Activated CD4-positive, alpha-beta T cell treated with anti-CD3 and anti-CD28 coated beads, Interleukin-2, amount 50 U/mL, for 1 hour (primary cell): Measurements from ENCODE around the gene DMXL2.
"Not testable (repeated sequence)": the region's sequence is repeated elsewhere in the genome, so short reads cannot be mapped to it uniquely, and the experiment has no call there.

Source experiments
- DNase-seq: peaks from one replicate; pipeline ENCODE4 v3.0.0-alpha.2; 2020

DMXL2 gene

DNA sequence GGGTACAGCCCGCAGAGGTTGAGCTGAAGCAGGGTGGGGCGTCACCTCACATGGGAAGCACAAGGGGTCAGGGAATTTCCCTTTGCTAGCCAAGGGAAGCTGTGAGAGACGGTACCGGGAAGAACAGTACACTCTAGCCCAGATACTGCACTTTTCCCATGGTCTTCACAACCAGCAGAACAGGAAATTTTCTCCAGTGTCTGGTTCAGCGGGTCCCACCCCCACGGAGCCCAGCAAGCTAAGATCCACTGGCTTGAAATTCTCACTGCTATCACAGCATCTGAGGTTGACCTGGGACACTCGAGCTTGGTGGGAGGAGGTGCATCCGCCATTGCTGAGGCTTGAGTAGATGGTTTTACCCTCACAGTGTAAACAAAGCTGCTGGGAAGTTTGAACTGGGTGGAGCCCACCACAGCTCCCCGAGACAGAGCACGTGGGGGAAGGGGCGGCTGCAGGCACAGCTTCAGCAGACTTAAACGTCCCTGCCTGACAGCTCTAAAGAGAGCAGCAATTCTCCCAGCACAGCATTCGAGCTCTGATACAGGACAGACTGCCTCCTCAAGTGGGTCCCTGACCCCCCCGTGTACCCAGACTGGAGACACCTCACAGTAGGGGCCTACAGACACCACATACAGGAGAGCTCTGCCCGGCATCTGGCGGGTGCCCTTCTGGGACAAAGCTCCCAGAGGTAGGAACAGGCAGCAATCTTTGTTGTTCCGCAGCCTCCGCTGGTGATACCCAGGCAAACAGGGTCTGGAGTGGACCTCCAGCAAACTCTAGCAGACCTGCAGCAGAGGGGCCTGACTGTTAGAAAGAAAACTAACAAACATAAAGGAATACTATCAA, 53.4 kb downstream of the DMXL2 start:
- DNase-seq = not testable (repeated sequence)

GRCh38 chr15:51561271-51561670, 61.3 kb downstream of the DMXL2 start:
- DNase-seq = no peak

DNA sequence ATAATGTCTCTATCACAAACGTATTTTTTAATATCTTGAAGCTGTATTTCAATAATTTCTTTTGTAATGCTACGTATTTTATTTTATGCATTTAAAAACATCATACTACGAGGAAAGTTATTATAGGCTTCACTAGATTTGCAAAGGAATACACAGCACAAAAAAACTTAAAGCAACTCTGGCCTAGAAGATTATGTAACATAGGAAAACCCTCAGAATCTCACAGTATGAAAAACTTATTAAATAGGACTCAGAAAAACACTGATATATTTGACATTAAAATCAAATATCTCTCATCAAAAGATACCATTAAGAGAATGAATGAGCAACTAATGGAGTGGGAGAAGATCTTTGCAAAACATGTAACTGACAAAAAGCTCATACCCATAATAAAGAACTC, 63.7 kb downstream of the DMXL2 start:
- no peak for DNase-seq

GRCh38 chr15:51558411-51558810, 64.2 kb downstream of the DMXL2 start:
- DNase-seq = no peak

- DNase-seq = no peak
Measured at GRCh38 chr15:51550841-51551240, 71.7 kb downstream of the DMXL2 start.

DNA sequence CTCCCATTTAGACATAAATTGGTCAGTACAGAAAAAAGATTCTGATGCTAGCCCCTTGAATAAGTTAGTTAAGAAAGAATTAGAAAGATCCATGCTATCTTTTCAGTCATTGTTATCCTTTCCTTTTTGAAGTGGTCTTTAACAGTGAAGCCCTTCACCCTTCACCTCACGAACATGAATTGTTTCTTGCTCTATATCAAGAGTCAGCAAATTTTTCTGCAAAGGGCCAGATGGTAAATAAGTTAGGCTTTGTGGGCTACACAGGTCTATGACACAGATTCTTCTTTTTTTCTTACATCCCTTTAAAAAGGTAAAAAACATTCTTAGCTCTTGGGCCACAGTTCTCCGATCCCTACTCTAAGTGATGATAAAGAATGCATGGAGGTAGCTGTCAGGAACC, 74.9 kb downstream of the DMXL2 start:
- no peak for DNase-seq

DNA sequence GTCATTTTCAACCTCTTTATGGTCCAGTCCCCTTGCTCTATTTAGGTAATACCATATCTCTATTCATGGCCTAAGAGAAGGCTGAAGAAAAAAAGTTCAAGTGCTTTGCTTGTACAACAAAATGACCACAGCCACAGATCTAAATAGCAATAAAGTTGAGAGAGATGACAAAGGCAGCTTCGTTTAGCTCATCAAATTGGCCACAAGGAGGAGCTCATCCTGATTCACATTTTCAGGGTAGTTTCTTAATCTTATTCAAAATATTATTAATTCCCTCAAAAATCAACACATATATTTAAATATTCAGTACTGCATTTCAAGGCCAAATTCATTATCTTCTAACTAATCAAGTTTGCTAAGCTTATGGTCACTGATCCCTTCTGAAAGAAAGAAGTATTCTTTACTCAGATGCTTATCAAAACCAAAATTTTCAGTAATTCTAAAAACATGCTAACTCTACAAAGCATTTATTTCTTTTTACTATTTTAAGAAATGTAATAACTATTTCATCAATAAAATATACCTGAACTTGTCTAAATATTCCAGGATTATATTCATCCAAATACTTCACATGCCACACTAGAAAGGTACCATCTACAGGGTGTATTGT, 85.5 kb downstream of the DMXL2 start:
- no peak for DNase-seq

GRCh38 chr15:51533672-51534398, 88.7 kb downstream of the DMXL2 start:
- DNase-seq = no peak

DNA sequence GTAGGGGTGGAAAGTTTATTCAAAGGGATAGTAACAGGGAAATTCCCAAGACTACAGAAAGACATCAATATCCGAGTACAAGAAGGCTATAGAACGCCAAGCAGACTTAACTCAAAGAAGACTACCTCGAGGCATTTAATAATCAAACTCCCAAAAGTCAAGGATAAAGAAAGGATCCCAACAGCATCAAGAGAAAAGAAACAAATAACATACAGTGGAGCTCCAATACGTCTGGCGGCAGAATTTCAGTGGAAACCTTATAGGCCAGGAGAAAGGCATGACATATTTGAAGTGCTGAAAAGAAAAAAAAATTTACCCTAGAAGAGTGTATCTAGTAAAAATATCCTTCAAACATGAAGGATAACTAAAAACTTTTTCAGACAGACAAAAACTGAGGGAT, 95.6 kb downstream of the DMXL2 start:
- no peak for DNase-seq

DNA sequence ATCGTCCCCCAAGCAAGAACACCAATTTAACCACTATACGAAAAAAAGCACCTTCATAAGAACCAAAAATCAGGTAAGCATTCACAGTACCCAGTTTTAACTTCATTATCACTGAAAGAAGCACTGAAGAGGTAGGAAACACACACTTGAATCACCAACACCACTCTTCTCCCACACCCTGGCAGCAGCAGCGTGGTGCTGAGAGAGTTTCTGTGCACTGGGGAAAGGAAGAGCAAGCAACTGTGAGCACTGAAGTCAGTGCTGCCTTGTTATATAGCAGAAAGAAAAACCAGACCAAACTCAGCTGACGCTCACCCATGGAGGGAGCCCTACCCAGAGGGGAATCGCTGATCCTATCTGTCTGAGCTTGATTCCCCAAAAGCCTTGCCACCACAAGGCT, 98.2 kb downstream of the DMXL2 start:
- DNase-seq = no peak

DNA sequence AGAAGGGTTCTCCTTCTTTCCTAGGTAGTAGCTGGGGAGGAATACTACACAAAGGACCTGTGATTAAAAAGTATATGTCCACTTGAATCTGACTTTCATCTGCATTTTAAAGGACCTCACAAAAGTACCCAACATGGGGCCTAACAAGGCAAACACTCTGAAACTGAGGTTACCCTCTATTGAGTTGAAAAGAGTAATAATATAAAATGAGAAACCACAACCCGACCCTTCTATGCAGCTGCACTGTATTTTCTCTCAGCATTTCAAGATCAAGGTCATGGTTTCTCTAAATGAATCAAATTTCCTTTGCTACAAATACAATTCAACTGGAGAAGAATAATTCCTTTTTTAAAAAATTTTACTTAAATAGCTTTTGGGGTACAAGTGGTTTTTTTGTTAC, 106.3 kb downstream of the DMXL2 start:
- no peak for DNase-seq

GRCh38 chr15:51505251-51505650, 117.3 kb downstream of the DMXL2 start:
- no peak for DNase-seq

GRCh38 chr15:51503003-51503402, 119.6 kb downstream of the DMXL2 start:
- DNase-seq = no peak

DNA sequence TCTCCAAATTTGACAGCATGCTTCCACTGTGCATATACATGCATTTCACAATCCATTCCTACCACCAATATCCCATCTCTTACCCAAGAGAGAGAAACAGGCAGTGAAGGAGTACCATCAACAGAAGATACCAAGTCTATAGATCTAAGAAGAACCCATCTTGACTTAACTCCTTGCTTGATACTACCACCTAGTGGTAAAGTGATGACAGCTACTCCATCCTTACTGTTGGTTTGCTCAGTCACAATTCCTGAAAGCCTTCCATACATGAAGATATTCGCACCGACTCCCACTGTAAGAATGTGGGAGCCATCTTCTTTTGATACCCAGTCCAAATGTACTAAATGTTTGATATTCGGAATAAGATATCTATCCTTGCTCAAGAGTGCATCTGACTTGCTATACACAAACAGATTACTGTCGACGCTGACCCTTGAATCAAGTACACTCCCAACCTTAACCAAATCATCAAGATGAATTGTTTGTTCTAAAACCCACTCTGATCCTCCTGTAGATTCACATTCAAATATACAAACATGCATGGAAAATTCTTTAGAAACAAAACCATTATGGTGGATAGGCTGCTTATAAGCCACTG, 123.1 kb downstream of the DMXL2 start:
- no peak for DNase-seq

GRCh38 chr15:51497806-51498205, 124.8 kb downstream of the DMXL2 start:
- no peak for DNase-seq

GRCh38 chr15:51496246-51496645, 126.3 kb downstream of the DMXL2 start:
- DNase-seq = no peak

DNA sequence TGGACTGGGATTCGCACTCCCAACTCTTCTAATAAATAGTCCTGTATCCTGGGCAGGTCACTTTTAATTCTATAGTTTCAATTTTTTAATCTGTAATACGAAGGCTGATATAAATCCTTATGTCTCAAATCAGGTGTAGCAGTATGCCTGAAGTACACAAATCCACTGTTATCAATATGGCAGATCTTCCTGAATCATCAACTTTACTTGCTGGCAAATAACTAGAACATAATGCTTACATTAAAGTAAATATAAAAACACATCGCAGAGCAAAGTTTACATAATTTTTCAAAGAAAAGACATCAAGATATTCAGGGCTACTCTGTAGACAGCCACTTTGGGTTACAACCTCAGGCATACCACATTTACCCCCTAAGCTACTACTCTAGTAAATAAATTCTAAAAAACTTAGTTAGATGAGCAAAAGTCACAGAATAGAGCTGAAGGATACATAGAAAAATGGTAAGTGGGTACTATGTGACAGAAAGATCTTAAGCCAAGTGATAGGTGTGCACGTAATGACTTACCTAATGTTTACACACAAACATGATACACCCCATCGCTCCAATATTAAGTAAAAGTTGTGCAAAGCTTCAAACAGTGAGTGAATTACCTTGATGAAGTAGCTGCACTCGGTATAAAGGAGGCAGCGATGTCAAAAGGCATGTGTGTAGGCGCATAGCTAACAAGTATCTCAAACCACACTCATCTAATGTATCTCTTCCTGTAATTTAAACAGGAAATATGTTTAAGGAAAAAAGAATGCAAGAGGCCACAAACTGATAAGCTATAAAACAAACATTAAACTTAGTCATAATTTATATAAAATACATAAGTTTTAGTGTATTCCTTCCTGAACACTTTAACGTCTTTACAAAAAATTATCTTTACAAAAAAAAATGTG, 127.9 kb downstream of the DMXL2 start:
- DNase-seq = no peak

DNA sequence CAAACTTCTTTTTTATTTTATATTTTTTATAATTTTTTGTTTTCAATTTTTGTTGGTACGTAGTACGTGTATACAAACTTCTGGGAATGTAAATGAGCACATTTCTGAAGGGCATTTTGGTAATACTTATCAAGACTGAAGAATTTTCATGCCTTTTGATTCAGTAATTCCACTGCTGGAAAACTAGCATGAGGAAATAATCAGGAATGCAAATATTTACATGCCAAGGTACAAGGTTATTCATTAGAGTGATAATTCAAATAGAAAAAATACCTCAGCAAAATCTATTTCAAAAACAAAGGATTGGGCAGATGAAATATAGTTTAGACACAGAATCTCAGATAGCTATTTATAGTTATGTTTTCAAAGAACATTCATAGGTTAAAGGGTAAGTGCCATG, 128.7 kb downstream of the DMXL2 start:
- no peak for DNase-seq

DNA sequence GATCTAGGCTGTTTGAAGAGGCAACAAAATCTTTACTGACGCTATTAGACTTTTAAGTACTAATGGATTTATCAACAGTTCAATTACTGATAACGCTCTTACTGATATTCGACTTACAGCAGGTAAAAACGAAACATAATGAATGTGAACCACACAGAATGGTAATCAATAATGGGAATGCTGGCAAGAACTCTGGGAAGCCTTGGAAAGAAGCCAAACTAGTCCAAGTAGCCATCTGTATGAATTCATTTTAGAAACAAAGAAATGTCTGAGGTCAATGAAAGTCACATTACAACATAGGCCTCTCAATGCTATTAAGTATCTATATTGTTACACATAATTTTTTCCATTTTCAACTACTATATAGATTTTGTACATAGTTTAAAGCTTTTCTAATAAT, 130.0 kb downstream of the DMXL2 start:
- no peak for DNase-seq

DNA sequence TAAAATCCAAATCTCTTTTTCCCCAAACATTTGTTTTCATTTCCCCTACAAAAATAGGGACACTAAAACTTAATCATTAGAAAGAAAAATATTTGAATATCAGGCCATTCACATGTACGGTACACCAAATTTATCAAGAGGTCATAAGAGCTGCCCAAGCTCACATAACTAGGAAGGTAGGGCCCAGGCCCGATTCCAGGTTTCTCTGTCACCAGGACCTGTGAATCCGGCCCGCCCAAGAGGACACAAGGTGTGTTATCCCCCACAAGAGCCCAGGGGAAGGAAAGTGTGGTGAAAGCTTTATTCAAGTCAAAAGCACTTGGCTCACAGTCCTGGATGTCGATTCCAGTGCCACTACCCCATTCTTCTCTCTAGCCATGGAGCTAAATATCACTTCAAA, 130.6 kb downstream of the DMXL2 start:
- DNase-seq = no peak

DNA sequence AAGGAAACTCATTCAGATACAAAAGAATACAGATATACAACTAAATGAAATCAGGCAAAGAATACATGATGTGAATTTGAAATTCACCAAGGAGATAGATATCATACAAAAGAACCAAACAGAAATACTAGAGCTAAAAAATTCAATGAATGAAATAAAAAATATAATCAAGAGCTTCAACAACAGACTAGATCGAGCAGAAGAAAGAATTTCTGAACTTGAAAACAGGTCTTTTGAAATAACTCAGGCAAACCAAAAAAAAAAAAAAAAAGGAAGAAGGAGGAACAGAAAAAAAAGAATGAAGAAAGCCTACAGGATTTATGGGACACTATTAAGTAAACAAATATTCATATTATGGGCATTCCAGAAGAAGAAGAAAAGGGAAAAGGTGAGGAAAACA, 137.8 kb downstream of the DMXL2 start:
- DNase-seq = no peak

- DNase-seq = no peak
Measured at GRCh38 chr15:51483985-51484384, 138.6 kb downstream of the DMXL2 start.

GRCh38 chr15:51483520-51483919, 139.1 kb downstream of the DMXL2 start:
- no peak for DNase-seq
